PC-3 (cell line): ENCODE results near the gene ZBTB9. TPM values are rescaled to one million over a fixed set of nuclear protein-coding genes. Genes with fewer than 3 reads are reported as not detected.

ENCODE experiments used
- ATAC-seq: fragments of 200-7000 bp; cut with Tn5 transposase; 2 replicates; pipeline ENCODE4 v1.9.1; 2020; ENCODE audit warnings: mild to moderate bottlenecking, moderate library complexity
- BruUV-seq: library from RNA; stranded (reverse); fragments of 400-500 nt; replicated peaks from 2 replicates; lab custom pipeline; 2021; lab: Mats Ljungman, UMichigan
- CTCF ChIA-PET: fragments of 300-600 bp; sonication (Branson Sonifier 250); formaldehyde crosslinking; loops from one replicate; lab custom pipeline; 2022; ENCODE audit warnings: antibody characterized with exemption; lab: Charles Lee
- POLR2A ChIA-PET: fragments of 300-600 bp; sonication (Branson Sonifier 250); formaldehyde crosslinking; loops from one replicate; lab custom pipeline; 2022; ENCODE audit warnings: antibody characterized with exemption; ENCODE audit not compliant: unreplicated experiment; lab: Charles Lee
- DNase-seq: peaks from one replicate; pipeline ENCODE4 v3.0.0-alpha.2; 2015
- H2AFZ ChIP-seq: fragments of 300-600 bp; sonication (generic); 2 replicates; pipeline ENCODE4 v1.6.0; 2016; ENCODE audit warnings: antibody characterized with exemption, low read length
- H3F3A ChIP-seq: fragments of 300-600 bp; sonication (generic); one replicate; pipeline ENCODE4 v1.6.0; 2017; ENCODE audit warnings: antibody characterized with exemption, low read length, control low read depth, mild to moderate bottlenecking; ENCODE audit not compliant: unreplicated experiment
- H3K27ac ChIP-seq: fragments of 300-600 bp; sonication (generic); 2 replicates; pipeline ENCODE4 v1.5.1; 2016; ENCODE audit warnings: mild to moderate bottlenecking, low read length
- H3K27me3 ChIP-seq: fragments of 300-600 bp; sonication (generic); 2 replicates; pipeline ENCODE4 v1.6.1; 2016; ENCODE audit warnings: low read length, mixed read lengths
- H3K36me3 ChIP-seq: fragments of 300-600 bp; sonication (generic); 2 replicates; pipeline ENCODE4 v1.6.1; 2016; ENCODE audit warnings: low read depth, mixed run types, low read length, mixed read lengths
- H3K4me1 ChIP-seq: fragments of 300-600 bp; sonication (generic); 2 replicates; pipeline ENCODE4 v1.5.1; 2016; ENCODE audit warnings: low read length; ENCODE audit not compliant: insufficient read depth
- H3K4me2 ChIP-seq: fragments of 300-600 bp; sonication (generic); 2 replicates; pipeline ENCODE4 v1.6.0; 2016; ENCODE audit warnings: low read length
- H3K4me3 ChIP-seq: fragments of 300-600 bp; sonication (generic); 2 replicates; pipeline ENCODE4 v1.5.1; 2016; ENCODE audit warnings: mild to moderate bottlenecking, low read length, mixed read lengths
- H3K79me2 ChIP-seq: fragments of 300-600 bp; sonication (generic); 2 replicates; pipeline ENCODE4 v1.6.1; 2017; ENCODE audit warnings: low read length, mixed read lengths
- H3K9ac ChIP-seq: fragments of 300-600 bp; sonication (generic); 2 replicates; pipeline ENCODE4 v1.6.0; 2016; ENCODE audit warnings: mild to moderate bottlenecking, low read length
- H3K9me2 ChIP-seq: fragments of 300-600 bp; sonication (generic); replicated peaks from 2 replicates; pipeline ENCODE4 v1.6.1; 2016; ENCODE audit warnings: mixed run types, low read length, mixed read lengths
- H3K9me3 ChIP-seq: fragments of 300-600 bp; sonication (generic); 2 replicates; pipeline ENCODE4 v1.6.1; 2016; ENCODE audit warnings: low read length, mixed read lengths
- H4K20me1 ChIP-seq: fragments of 300-600 bp; sonication (generic); 2 replicates; pipeline ENCODE4 v1.6.1; 2016; ENCODE audit warnings: low read length, mixed read lengths
- CTCF ChIP-seq: fragments of 300-600 bp; sonication (generic); conservative IDR thresholded peaks from 2 replicates; pipeline ENCODE4 v1.5.1; 2017; ENCODE audit warnings: antibody characterized with exemption, low read depth, mild to moderate bottlenecking, low read length
- EZH2 ChIP-seq: fragments of 300-600 bp; sonication (generic); IDR thresholded peaks from one replicate; pipeline ENCODE4 v1.6.1; 2017; ENCODE audit warnings: antibody characterized with exemption, mild to moderate bottlenecking, low read length; ENCODE audit not compliant: unreplicated experiment
- EZH2phosphoT487 ChIP-seq: fragments of 300-600 bp; sonication (generic); IDR thresholded peaks from 2 replicates; pipeline ENCODE4 v1.6.1; 2018; ENCODE audit warnings: mild to moderate bottlenecking, antibody characterized with exemption, low read length, borderline replicate concordance
- intact Hi-C: fragments of 100-400 bp; cut with micrococcal nuclease; formaldehyde crosslinking; loops from 2 replicates; pipeline ENCODE4 v1.9.0; 2023
- total RNA-seq: library from RNA; depleted of rRNA; stranded (reverse); fragments of >200 nt; gene quantifications from 2 replicates; pipeline ENCODE4 v1.2.3, GENCODE V29; 2014

ZBTB9 gene
- total RNA-seq, 1 experiment from 2014 or later, result 9.1 TPM

- TF ChIP-seq CTCF (no peak), EZH2 (no peak), EZH2phosphoT487 (no peak)
- ChIA-PET CTCF (no interaction called here), POLR2A (no interaction called here)
- Histone ChIP-seq H3F3A (no peaks in the 10 kb centered on the region), H3K79me2 (peaks cover 22% of the 10 kb centered on the region), H2AFZ (no peak overlapping the region), H3K27ac (no peak overlapping the region), H3K9me3 (no peaks in the 10 kb centered on the region), H3K36me3 (peaks cover 15% of the 10 kb centered on the region; the same call in 1 of the 2 replicates), H4K20me1 (no peaks in the 10 kb centered on the region), H3K4me1 (peaks cover 9% of the 10 kb centered on the region), H3K4me3 (no peak overlapping the region), H3K9ac (no peak overlapping the region), H3K9me2 (no peaks in the 10 kb centered on the region), H3K4me2 (no peak overlapping the region), H3K27me3 (no peaks in the 10 kb centered on the region)
- intact Hi-C loops, result loop anchor here (10.0 kb wide), 1 partner anchor 96 kb away; no protein-coding TSS in a partner anchor
- DNase-seq, result no peak
- no TSS peak for BruUV-seq
- no peak for ATAC-seq
Observed at GRCh38 chr6:33459226-33459625, 4.8 kb downstream of the ZBTB9 start.

GRCh38 chr6:33466075-33466735 lies 11.8 kb downstream of the ZBTB9 start:
- H3K9me2 ChIP-seq, result no peaks in the 10 kb centered on the region
- H2AFZ ChIP-seq, result no peak overlapping the region
- no peak for TF ChIP-seq CTCF
- no peak for TF ChIP-seq EZH2
- no peak for TF ChIP-seq EZH2phosphoT487
- no peaks in the 10 kb centered on the region for H3K36me3 ChIP-seq
- H3K9me3 ChIP-seq, result no peaks in the 10 kb centered on the region
- no peaks in the 10 kb centered on the region for H3K4me1 ChIP-seq
- ATAC-seq, result no peak
- intact Hi-C loops, result no loop called here
- H3K9ac ChIP-seq, result no peak overlapping the region
- H3F3A ChIP-seq, result no peaks in the 10 kb centered on the region
- ChIA-PET POLR2A (no interaction called here), CTCF (no interaction called here)
- no peaks in the 10 kb centered on the region for H3K27me3 ChIP-seq
- H4K20me1 ChIP-seq, result no peaks in the 10 kb centered on the region
- H3K4me2 ChIP-seq, result no peak overlapping the region
- DNase-seq, result no peak
- H3K79me2 ChIP-seq, result no peaks in the 10 kb centered on the region
- H3K4me3 ChIP-seq, result no peak overlapping the region
- no peak overlapping the region for H3K27ac ChIP-seq
- BruUV-seq, result no TSS peak

- no peaks in the 10 kb centered on the region for H3K79me2 ChIP-seq
- no peaks in the 10 kb centered on the region for H3K9me3 ChIP-seq
- no peaks in the 10 kb centered on the region for H3K27me3 ChIP-seq
- ChIA-PET CTCF (no interaction called here), POLR2A (no interaction called here)
- BruUV-seq, result no TSS peak
- H3K9ac ChIP-seq, result no peak overlapping the region
- ATAC-seq (no peak), DNase-seq (no peak)
- H3F3A ChIP-seq, result no peaks in the 10 kb centered on the region
- H3K27ac ChIP-seq, result no peak overlapping the region
- no peaks in the 10 kb centered on the region for H3K4me1 ChIP-seq
- TF ChIP-seq CTCF (no peak), EZH2phosphoT487 (no peak), EZH2 (no peak)
- no peak overlapping the region for H2AFZ ChIP-seq
- intact Hi-C loops, result no loop called here
- no peak overlapping the region for H3K4me3 ChIP-seq
- H3K4me2 ChIP-seq, result no peak overlapping the region
- no peaks in the 10 kb centered on the region for H4K20me1 ChIP-seq
- no peaks in the 10 kb centered on the region for H3K36me3 ChIP-seq
- no peaks in the 10 kb centered on the region for H3K9me2 ChIP-seq
Observed at GRCh38 chr6:33467091-33467490, 12.7 kb downstream of the ZBTB9 start.
